Heart right ventricle (tissue), 16 donors: Measurements from ENCODE around the gene CAVIN1. TPM values are rescaled to one million over a fixed set of nuclear protein-coding genes. Genes with fewer than 3 reads are reported as not detected.
"Not testable (repeated sequence)": the region's sequence is repeated elsewhere in the genome, so short reads cannot be mapped to it uniquely, and the experiment has no call there.

Experiments
- ATAC-seq, 8 donors: fragments of 200-7000 bp; cut with Tn5 transposase; one replicate each; pipeline ENCODE4 v1.9.1; 2020; ENCODE audit warnings: mild to moderate bottlenecking in 8 of 8, moderate library complexity in 8 of 8, moderate number of reproducible peaks in 1 of 8
- DNase-seq, 2 donors: peaks; one replicate each; pipeline ENCODE4 v3.0.0-alpha.2; 2020
- H3K27ac ChIP-seq, 10 donors: fragments of 200-600 bp; sonication (generic) in 2 of 10; one replicate each; pipeline versions ENCODE4 v1.5.0 to v1.8.0; 2020 to 2022; ENCODE audit warnings: mild to moderate bottlenecking in 3 of 10
- H3K27me3 ChIP-seq, 7 donors: fragments of 200-600 bp; one replicate each; pipeline ENCODE4 v1.8.0; 2021 to 2022; ENCODE audit warnings: mild to moderate bottlenecking in 2 of 7
- H3K36me3 ChIP-seq, 9 donors: fragments of 200-600 bp; sonication (generic) in 1 of 9; one replicate each; pipeline versions ENCODE4 v1.5.0 to v1.8.0; 2020 to 2022; ENCODE audit warnings: mild to moderate bottlenecking in 2 of 9
- H3K4me1 ChIP-seq, 9 donors: fragments of 200-600 bp; sonication (generic) in 1 of 9; one replicate each; pipeline versions ENCODE4 v1.5.0 to v1.8.0; 2020 to 2022; ENCODE audit warnings: mild to moderate bottlenecking in 4 of 9
- H3K4me3 ChIP-seq, 10 donors: fragments of 200-600 bp; sonication (generic) in 2 of 10; one replicate each; pipeline versions ENCODE4 v1.5.0 to v1.8.0; 2020 to 2022; ENCODE audit warnings: mild to moderate bottlenecking in 7 of 10, moderate library complexity in 2 of 10
- H3K9me3 ChIP-seq, 11 donors: fragments of 200-600 bp in 10 of 11; sonication (generic) in 2 of 11; one replicate each; pipeline versions ENCODE4 v1.5.0 to v1.8.0; 2013 to 2022; ENCODE audit warnings: mild to moderate bottlenecking in 2 of 11, control low read depth in 1 of 11, moderate library complexity in 1 of 11
- CTCF ChIP-seq, 9 donors: fragments of 200-600 bp; sonication (generic) in 2 of 9; IDR thresholded peaks; one replicate each; pipeline versions ENCODE4 v1.5.0 to v1.8.0; 2021 to 2022; ENCODE audit warnings: antibody characterized with exemption in 9 of 9, mild to moderate bottlenecking in 5 of 9, moderate library complexity in 1 of 9
- WGBS, 2 donors: extraction: QIAGEN DNeasy Blood & Tissue Kit; methylation state at CpG; one replicate each; pipeline ENCODE4 v1.1.7; 2013; ENCODE audit warnings: inconsistent platforms in 1 of 2; 5-methylcytosine and 5-hydroxymethylcytosine counted together
- intact Hi-C, 10 donors: fragments of 100-400 bp; cut with DNase I; formaldehyde crosslinking; loops; one replicate each; pipeline versions ENCODE4 v1.11.1 to v1.14.2; 2022
- polyA plus RNA-seq, 2 donors: library from polyadenylated mRNA; stranded (reverse); fragments of 200-250 nt; gene quantifications; one replicate each; pipeline ENCODE4 v1.2.3, GENCODE V29; 2013
- total RNA-seq, 10 donors: library from RNA; stranded (reverse); fragmentation: NEBNext Ultra II Directional in 3 of 10; extraction: Animal tissue kit (Norgen Biotek cat#: 25700) in 3 of 10; gene quantifications; one replicate each; pipeline versions ENCODE4 v1.2.1 to v1.2.4, GENCODE V29; 2021 to 2023
- donor health status: Arrhythmogenic right ventricular cardiomyopathy.
- donor health status: ischemic (EF 13 %, LVEDD 7.1; RV severe dilation, severe dysfunction).
- donor health status: healthy with polysubstance abuse.
- donor health status: DM: no; HTN: yes; CAD: no.
- donor health status: DM: no; HTN: no; CAD: no.
- donor health status: ischemic (EF 25% LVEDD 6.9; RV normal size, moderate dysfunction).
- donor health status: ischemic (EF 25% LVEDD 5.7; RV mildly dilated, moderate dysfunction).
- donor health status: healthy.
- donor health status: DM: yes; HTN: yes; CAD: no.
- donor health status: Ischemic cardiomyopathy.
- donor health status: ischemic (EF 35%, LVEDD 5.7; RV mildly dilated, moderate dysfunction).
- donor health status: nonischemic (EF 11% LVEDD 7.7; RV severe dilation, severe dysfunction).
- donor health status: DM: yes; HTN: yes; CAD: no.
- donor health status: PGD.
- donor health status: ischemic (EF 29% LVEDD 5.4; RV normal size, mild dysfunction).
- donor health status: nonischemic (EF 23%, LVEDD 6.1; RV moderate dilation, normal function).

The CAVIN1 gene
- total and polyA plus RNA-seq, 12 donors = 131 to 300 (median 228) TPM

DNA sequence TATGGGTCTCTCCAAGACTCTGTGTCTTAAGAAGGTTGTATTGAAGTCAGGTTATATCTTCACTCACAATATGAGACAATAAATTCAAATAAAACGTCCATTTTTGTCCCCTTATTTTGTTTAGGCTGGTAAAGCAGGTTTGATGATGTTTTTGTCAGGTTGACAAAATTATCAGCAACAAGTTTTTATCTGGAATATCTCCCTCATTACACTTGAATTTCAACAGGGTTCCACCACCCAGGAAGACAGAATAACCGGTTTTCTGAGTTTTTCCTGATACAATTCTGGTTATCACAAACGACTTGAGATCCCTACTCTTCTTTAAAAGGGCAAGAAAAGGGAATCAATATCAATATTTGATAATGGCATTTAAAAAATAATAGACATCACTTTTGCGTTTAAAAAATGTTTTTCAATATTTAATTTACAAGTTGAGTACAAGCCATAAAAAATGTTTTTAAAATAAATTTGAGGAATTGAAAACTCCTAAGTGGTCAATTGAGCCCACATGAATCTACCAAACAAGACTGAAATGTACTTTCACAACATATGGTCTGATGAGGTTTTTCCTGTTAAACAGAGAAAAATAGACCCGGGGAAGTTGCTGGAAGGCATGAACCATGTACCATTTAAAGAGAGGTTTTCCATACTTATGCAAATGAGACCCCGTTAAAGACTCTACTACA, 34.2 kb upstream of the CAVIN1 start:
- Histone ChIP-seq H3K36me3 (peaks cover 0 to 19% (median 0%) of the 10 kb centered on the region in 9 donors), H3K4me3 (peak overlapping the region in 2 of 10 donors; percentile 27 to 32), H3K27me3 (no peaks in the 10 kb centered on the region), H3K4me1 (peaks cover 2 to 85% (median 34%) of the 10 kb centered on the region in 9 donors), H3K27ac (peak overlapping the region; percentile 50 to 96 (median 90)), H3K9me3 (no peaks in the 10 kb centered on the region)
- 46 to 56% methylated on average over 6 of the region's 6 CpGs for WGBS, 2 donors
- no peak for DNase-seq
- no peak for TF ChIP-seq CTCF (IDR thresholded peaks at IDR 0.05)
- intact Hi-C loops = loop anchor here in 5 of 10 donors (5.0 to 10.0 kb wide), 2 partner anchors 35 to 52 kb away; partner anchors contain the start of gene CAVIN1 (in 5 of the 5)
- ATAC-seq = no peak

- TF ChIP-seq CTCF (IDR thresholded peaks at IDR 0.05) = no peak
- no peaks in the 10 kb centered on the region for H3K27me3 ChIP-seq
- intact Hi-C loops = loop anchor here in 5 of 10 donors (5.0 to 10.0 kb wide), 2 partner anchors 34 to 52 kb away; partner anchors contain the start of gene CAVIN1 (in 5 of the 5)
- H3K27ac ChIP-seq = peak overlapping the region; percentile 50 to 96 (median 90)
- peak overlapping the region in 3 of 10 donors; percentile 26 to 32 (median 27) for H3K4me3 ChIP-seq
- peaks cover 2 to 82% (median 34%) of the 10 kb centered on the region in 9 donors for H3K4me1 ChIP-seq
- H3K36me3 ChIP-seq = peaks cover 0 to 11% (median 0%) of the 10 kb centered on the region in 9 donors
- no peak for DNase-seq
- ATAC-seq = peak in 6 of 8 donors; percentile 16 to 59 (median 19)
- WGBS, 2 donors = 48 to 55% methylated on average over 5 of the region's 5 CpGs
- no peaks in the 10 kb centered on the region for H3K9me3 ChIP-seq
Measured at GRCh38 chr17:42456223-42457106, 33.4 kb upstream of the CAVIN1 start.

- DNase-seq, H3K9me3 ChIP-seq, ATAC-seq, H3K36me3 ChIP-seq, H3K27ac ChIP-seq, H3K4me3 ChIP-seq, H3K27me3 ChIP-seq: not testable (repeated sequence)
- WGBS, 2 donors = 90 to 92% methylated on average over 6 of the region's 6 CpGs
- H3K4me1 ChIP-seq = peaks cover 2 to 68% (median 25%) of the 10 kb centered on the region in 9 donors
- intact Hi-C loops = loop anchor here in 5 of 10 donors (5.0 to 10.0 kb wide), 2 partner anchors 33 to 50 kb away; partner anchors contain the start of gene CAVIN1 (in 5 of the 5)
Measured at GRCh38 chr17:42454987-42455386, 31.9 kb upstream of the CAVIN1 start.

GRCh38 chr17:42453439-42453838, 30.4 kb upstream of the CAVIN1 start:
- intact Hi-C loops = loop anchor here in 1 of 10 donors (10.0 kb wide), 1 partner anchor 49 kb away; no protein-coding TSS in a partner anchor
- Histone ChIP-seq H3K27me3 (no peaks in the 10 kb centered on the region), H3K36me3 (no peaks in the 10 kb centered on the region), H3K4me3 (no peak overlapping the region), H3K4me1 (peaks cover 2 to 60% (median 23%) of the 10 kb centered on the region in 9 donors), H3K27ac (peak overlapping the region in 1 of 10 donors; percentile 39), H3K9me3 (no peaks in the 10 kb centered on the region)
- WGBS, 2 donors = 89 to 92% methylated on average over 2 of the region's 2 CpGs
- no peak for ATAC-seq
- DNase-seq = no peak
- TF ChIP-seq CTCF (IDR thresholded peaks at IDR 0.05) = no peak

DNA sequence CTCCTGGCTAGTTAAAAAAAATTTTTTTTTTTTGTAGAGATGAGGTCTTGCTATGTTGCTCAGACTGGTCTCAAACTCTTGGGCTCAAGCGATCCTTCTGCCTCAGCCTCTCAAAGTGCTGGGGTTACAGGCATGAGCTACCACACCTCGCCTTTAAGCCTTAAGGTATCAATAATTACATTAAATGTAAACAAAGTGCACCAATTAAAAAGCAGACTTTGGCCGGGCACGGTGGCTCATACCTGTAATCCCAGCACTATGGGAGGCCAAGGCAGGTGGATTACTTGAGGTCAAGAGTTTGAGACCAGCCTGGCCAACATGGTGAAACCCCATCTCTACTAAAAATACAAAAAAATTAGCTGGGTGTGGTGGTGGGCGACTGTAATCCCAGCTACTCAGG, 28.2 kb upstream of the CAVIN1 start:
- H3K27ac ChIP-seq, ATAC-seq, H3K27me3 ChIP-seq, H3K9me3 ChIP-seq, H3K36me3 ChIP-seq, H3K4me3 ChIP-seq, DNase-seq: not testable (repeated sequence)
- WGBS, 2 donors = 91 to 92% methylated on average over 5 of the region's 5 CpGs
- peaks cover 0 to 39% (median 4%) of the 10 kb centered on the region in 9 donors for H3K4me1 ChIP-seq
- intact Hi-C loops = loop anchor here in 1 of 10 donors (10.0 kb wide), 1 partner anchor 46 kb away; no protein-coding TSS in a partner anchor

GRCh38 chr17:42449838-42450237, 26.8 kb upstream of the CAVIN1 start:
- peaks cover 0 to 25% (median 0%) of the 10 kb centered on the region in 9 donors for H3K4me1 ChIP-seq

DNA sequence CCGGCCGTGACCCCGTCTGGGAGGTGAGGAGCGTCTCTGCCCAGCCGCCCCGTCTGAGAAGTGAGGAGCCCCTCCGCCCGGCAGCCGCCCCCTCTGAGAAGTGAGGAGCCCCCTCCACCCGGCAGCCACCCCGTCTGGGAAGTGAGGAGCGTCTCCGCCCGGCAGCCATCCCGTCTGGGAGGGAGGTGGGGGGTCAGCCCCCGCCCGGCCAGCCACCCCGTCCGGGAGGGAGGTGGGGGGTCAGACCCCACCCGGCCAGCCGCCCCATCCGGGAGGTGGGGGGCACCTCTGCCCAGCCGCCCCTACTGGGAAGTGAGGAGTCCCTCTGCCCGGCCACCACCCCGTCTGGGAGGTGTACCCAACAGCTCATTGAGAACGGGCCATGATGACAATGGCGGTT, 26.1 kb upstream of the CAVIN1 start:
- H3K4me3 ChIP-seq, H3K27ac ChIP-seq, DNase-seq, H3K27me3 ChIP-seq, H3K36me3 ChIP-seq, H3K9me3 ChIP-seq, intact Hi-C loops, ATAC-seq: not testable (repeated sequence)
- 95 to 98% methylated on average over 14 to 23 of the region's 27 CpGs for WGBS, 2 donors
- H3K4me1 ChIP-seq = peaks cover 0 to 19% (median 0%) of the 10 kb centered on the region in 9 donors

More at GRCh38 chr17:42449838-42450237, 26.8 kb upstream of the CAVIN1 start:
- H3K27ac ChIP-seq, DNase-seq, H3K27me3 ChIP-seq, H3K9me3 ChIP-seq, ATAC-seq, H3K4me3 ChIP-seq, H3K36me3 ChIP-seq: not testable (repeated sequence)
- WGBS, 2 donors = no CpG with 5 or more reads among the region's 2 CpGs
- intact Hi-C loops = loop anchor here in 1 of 10 donors (10.0 kb wide), 1 partner anchor 45 kb away; no protein-coding TSS in a partner anchor
